Right hindlimb (tissue), 1 donor: Measurements from ENCODE around the gene COTL1.
A peak's percentile ranks its signal among the peaks of the same experiment; 100 is the strongest.

Source experiments
- DNase-seq: peaks from one replicate; pipeline ENCODE4 v3.0.0-alpha.2; 2018

COTL1 gene

DNA sequence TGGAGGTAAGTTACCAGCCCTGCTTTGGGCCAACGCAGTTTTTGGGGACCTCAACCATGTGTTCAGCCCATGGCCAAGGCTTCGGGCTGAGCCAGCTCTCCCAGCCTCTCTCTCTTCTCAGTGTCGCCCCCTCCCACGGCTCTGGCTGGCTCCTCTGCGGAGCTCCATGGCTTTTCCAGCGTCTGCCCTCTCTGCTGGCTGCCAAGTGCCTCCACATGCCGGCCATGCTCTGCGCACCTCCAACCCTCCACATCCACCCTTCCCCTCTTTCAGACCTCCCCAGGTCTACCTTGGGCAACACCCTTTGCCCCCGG lies 23.2 kb downstream of the COTL1 start:
- no peak for DNase-seq

DNA sequence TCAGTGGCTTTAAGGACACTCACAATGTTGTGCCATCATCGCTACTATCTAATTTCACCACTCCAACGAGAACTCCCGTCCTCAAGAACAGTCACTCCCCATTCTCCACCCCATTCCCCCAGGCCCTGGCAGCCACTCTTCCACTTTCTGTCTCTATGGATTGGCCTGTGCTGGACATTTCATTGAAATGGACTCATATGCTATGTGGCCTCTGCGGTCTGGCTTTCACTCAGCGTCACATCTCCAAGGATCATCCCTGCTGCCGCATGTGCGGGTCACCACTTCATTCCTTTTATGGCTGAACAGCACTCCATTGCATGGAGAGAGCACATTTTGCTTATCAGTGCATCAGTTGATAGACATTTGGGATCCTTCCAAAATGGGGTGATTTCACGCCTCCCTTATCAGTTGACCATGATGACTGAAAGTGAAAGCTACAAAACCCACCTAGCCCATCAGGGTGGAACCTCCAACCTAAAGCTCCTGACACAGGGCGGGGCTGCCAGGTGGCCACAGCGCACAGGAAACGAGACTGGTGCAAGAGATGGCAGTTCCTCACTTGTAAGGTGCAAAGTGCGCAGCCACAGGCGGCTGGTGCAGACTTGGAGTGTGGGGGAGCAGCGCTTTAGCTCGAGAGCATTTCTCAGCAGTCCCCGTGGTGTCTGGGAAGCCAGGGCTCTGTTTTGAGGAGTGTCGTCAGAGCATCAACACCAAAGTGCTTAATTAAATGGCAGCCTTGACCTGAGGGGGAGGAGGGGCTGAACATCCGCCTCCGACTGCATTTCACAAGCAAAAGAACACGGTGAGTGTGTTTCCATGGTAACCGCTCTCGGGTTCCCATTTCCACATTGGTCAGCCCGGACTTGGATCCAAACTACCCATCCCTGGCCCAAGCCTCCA lies 23.8 kb downstream of the COTL1 start:
- no peak for DNase-seq

DNA sequence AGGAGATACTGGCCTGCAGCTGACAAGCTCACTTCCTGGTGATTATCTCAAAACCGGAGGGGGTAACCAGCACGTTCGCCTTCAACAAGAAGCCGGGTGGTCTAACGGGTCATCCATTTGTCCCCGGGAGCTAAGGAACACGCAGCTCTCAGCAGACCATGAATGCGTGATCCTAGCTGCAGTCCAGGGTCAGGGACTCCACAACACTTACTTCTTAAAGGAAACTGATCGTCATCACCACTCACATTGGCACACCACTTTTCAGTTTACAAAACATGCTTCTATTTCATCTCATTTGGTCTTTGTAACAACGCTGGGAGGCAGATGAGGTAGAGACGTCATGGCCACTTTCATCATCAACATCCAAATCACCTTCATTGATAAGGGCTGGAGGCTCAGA lies 25.2 kb downstream of the COTL1 start:
- no peak for DNase-seq

DNA sequence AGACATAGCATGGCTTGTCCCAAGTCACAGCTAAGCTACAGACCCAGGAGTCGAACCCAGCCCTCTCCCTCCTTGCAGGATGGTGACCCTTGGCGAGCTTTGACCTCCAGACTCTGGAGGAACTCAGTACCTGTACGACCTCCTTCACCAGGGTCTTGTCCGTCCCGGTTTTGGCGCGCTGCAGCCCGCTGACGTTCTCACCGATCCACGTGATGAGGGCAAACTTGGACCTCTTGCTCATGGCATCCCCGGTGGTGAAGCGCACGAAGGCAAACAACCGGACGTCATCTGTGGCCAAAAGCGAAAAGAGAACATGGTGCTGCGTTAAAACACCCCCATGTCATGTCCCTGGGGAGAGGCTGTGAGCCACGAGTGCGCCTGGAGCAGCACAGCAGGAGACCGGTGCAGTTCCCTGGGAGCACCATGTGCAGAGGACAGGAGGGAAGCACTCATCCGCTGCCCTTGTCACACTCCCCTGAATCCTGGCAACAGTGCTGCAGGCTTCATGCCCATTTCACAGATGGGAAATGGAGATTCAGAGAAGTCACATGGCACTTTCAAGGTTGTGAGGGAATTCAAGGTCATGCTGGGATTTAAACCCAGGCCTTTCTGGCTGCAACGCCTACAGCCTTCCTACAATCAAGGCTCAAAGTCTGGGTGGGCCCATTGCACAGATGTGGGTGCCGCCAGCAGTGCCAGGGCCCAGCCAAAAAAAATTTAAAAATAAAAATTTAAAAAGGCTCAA lies 27.7 kb downstream of the COTL1 start:
- DNase-seq = no peak

DNA sequence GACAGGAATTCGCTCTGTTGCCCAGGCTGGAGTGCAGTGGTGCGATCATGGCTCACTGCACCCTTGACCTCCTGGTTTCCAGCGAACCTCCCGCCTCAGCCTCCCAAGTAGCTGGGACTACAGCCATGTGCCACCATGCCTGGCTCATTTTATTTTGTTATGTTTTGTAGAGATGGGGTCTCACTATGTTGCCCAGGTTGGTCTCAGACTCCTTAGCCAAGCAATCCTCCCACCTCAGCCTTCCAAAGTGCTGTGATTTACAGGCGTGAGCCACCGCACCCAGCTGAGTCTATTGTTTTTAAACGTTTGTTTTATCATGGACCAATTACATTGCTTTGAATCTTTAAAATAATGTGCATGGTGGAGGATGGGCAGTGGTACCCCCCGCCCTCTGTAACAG lies 28.9 kb downstream of the COTL1 start:
- DNase-seq = no peak

DNA sequence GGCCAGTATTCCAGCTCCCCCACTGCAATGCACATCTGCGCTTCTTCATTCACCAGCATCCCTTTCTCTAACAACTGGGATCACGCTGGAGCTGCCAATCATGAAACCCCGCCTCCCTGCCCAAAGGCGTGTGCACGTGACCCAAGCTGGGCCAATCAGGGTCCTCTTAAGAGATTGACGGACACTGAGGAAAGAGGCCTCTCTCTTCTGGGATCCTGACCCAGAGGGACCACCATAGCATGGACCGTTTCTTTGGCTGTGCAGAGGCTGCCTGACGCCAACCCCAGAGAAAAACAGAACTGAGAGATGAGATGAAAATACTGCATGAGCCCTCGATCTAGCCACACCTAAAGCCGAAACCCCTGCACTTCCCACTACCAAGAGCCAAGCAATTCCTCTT lies 32.0 kb downstream of the COTL1 start:
- DNase-seq = peak; percentile 65

DNA sequence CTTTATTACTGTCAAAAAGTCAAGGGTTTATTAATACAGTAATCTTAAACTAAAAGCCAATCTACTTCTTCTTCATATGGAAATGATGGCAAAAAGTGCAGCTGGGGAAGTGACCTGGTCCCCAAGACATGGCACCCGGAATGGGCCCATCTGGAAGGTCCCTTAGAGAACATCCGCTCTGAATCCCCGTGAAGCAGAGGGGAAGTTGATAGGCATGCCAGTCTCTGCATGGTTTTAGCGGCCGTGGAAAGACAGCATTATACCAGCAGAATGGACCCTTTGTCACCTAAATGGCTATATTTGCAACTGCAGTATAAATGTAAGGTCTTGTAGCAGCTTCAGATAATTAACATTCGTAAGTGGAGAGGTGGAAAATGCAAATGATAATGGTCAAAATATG lies 32.4 kb downstream of the COTL1 start:
- DNase-seq = no peak

DNA sequence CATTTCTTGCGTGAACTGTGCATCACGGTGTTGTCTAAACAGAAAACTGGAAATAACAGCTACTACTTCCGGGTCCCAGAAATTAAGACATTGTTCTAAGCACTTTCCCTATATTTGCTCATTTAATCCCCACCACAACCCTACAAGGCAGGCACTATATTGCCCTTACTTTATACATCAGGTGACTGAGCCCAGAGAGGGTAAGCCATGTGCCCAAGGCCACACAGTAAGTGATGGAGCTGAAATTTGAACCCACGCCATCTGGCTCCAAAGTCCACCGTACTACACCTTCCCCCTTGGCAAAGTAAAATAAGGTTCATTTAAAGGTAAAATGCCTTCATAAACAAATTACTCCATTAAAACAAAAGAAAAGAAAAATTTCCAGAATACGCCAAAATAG lies 33.2 kb downstream of the COTL1 start:
- DNase-seq = no peak

DNA sequence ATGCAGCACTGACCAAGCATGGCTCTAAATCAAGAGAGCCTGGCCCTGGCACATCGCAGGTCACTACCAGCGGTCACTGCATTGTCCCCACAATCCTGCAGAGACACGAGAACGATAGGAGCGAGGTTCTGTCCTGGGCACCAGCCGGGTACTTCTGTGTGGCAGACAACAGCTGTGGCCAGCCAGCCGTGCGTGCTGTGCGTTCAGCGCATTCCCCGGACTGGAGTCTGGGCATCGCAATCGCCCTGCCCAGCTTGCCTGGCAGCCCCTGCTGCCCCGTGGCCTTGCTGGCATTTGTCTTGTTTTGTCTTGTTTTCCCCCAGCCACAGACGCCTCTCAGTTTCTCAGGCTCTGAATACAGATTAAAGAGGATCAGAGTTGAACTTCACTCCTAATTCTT lies 33.9 kb downstream of the COTL1 start:
- DNase-seq = peak; percentile 56

DNA sequence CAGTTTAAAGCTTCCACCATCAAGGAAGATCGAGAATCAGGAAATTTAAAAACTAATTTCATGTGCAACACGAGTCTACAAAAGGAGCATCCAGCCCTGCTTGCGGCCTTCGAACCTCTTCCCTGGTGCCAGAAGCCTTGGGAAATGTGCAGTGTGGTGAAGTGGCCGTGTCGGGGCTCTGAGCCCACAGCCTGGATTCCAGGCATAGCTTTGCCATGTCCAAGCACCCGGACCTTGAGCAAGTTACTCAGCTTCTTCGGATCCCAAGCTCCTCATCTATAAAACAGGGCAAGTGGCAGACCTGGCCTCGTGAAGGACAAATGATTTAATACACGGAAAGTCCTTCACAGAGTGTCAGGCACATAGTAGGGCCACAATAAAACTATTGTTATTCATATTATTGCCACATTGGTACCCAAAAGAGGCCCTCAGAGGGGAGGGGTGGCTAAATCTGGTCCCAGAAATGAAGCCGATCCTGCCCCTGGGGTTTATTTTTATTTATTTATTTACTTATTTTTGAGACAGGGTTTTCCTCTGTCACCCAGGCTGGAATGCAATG lies 34.8 kb downstream of the COTL1 start:
- no peak for DNase-seq

DNA sequence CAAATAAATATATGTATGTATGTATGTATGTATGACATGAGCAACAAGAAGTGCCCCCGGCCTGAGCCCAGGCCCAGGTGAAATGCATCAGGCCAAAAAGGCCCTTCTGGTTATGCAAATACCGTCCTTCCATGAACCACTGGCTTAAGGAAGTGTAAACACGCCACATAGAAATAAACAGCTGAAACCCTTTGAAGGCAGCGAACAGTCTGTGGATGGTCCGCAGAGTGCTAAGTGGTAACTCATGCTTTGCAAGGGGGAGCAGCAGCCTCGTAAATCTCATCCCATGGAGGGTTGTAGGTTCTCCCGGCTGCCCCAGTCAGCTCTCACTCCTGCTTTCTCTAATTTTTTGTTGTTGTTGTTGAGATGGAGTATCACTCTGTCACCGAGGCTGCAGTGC lies 36.7 kb downstream of the COTL1 start:
- no peak for DNase-seq

DNA sequence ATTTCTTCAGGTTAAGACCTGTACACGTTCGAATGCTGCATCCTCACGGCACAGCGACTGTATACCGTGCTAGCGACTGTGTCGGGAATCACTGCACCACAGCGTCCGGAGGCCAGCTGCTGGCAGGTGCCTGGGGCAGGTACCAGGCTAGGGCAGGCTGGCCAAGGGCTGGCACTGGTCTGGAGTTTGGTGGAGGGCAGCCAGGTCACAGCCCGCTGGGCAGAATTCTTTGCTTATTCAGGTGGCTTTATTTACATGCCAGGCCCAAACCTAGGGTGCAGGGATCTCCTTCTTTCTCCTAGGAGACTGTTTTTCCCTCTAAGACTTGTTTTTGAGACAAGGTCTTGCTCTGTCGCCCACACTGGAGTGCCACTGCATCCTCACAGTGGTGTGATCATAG lies 37.9 kb downstream of the COTL1 start:
- DNase-seq = no peak

DNA sequence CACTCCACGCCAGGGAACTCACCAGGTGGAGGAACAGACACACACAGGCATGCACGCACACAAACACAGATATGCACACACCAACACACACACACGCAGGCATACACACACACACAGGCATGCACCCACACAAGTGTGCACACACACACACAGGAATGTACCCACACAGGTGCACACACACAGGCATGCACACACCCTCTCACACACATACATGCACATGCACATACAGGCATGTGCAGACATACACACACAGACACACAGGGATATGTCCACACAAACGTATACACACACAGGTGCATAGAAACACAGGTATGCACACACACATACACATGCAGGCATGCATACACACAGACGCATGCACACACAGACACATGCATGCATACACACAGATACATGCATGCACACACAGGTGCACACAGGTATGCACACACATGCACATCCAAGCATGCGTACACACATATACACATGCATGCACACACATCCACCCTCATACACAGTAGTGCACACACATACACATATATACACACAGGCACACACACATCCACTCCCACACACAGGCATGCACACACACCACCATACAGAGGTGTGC lies 39.2 kb downstream of the COTL1 start:
- DNase-seq = no peak

DNA sequence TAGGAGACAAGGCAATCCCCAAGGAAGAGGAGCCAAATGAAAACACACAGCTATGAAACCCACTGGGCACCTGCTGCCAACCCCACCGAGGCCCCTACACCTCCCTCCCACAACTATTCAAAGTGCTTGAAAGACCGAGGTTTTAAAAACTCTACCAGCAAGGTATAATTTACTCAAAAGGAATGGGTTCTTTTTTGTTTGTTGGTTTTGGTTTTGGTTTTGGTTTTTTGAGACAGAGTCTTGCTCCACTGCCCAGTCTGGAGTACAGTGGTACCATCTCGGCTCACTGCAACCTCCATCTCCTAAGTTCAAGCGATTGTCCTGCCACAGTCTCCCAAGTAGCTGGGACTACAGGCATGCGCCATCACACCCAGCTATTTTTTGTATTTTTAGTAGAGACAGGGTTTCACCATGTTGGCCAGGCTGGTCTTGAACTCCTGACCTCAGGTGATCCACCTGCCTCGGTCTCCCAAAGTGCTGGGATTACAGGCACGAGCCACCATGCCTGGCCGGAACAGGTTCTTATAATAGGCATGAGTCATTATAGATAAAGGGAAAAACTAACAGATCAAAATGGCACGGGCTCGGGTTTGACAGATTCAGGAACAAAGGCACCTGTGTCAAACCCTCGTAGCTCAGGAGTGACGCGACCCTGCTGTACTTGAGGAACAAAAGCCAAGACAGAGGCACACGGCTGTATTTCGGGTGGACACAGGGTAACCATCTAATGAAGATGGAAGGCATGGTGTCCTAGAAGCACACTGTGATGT lies 40.7 kb downstream of the COTL1 start:
- DNase-seq = no peak

DNA sequence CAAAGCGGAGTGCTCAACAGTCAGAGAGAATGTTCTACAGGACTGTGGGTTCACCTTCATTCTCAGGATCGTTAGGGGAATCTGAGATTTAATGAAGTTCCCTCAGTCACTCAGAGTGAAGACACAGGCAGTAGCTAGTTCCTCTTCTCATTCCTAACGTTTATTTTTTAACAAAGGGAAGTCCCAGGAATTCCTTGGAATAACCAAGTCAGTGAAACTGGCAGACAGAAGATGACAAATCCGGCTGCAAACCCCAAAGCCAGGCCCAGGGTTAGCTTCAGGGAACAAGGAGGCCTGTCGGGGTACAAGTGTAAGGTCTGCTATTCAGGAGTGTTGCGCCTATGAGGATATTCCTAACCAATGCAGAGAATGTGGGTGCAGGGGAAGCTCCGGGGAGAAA lies 42.0 kb downstream of the COTL1 start:
- DNase-seq = no peak

DNA sequence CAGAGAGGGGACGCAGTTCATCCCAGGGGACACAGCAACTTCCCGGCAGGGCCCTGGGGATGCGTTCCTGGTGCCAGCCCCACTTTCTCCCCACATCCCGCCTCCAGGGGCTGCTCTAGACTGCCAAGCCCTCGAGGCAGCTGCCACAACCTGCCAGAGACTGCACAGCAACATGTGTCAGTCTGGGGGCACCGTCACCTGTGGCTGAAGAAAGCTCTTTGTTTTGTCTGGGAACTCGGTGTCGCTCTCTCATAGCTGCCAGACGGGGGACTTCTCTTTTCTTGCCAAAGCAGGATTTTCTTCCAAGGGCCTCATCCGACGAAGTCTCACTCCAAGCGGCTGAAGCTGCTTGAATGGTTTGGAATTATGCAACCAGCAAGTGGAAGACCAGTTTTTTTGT lies 43.7 kb downstream of the COTL1 start:
- DNase-seq = no peak

DNA sequence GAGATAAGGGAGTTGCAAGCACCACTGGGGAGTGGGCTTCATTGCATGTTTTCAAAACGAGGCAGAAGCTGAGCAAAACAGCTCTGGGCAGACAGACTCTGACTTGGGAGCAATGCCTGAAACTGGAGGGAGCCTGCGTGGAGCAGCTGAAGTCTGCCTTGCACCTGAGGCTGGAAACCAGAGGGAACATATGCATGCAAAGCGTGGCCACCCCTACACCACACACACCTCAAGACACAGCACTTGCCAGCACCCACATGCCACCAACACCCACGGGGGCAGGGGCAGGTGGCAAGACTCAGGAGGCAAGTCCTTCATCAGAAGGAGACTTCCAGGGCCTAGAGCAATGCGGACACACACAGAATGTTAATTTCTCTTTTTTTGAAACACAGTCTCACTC lies 45.8 kb downstream of the COTL1 start:
- DNase-seq = no peak

DNA sequence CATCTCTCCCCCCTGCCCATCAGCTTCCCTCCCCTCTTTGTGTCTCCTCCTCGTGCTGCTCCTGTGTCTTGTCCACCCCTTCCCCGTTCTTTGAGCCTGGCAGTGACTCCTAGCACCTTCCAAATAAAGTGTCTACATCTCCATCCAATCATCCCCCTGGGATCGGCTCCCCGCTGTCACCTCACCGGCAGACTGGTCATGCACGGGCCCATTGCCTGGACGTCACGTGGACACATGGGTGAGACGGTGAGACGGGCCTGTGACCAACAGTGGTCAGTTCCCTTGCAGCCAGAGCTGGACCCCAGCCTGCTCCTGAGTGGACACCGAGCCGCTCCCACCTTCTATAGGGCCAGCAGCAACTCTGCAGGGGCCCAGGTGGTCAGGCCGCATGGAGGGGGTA lies 46.4 kb downstream of the COTL1 start:
- no peak for DNase-seq

DNA sequence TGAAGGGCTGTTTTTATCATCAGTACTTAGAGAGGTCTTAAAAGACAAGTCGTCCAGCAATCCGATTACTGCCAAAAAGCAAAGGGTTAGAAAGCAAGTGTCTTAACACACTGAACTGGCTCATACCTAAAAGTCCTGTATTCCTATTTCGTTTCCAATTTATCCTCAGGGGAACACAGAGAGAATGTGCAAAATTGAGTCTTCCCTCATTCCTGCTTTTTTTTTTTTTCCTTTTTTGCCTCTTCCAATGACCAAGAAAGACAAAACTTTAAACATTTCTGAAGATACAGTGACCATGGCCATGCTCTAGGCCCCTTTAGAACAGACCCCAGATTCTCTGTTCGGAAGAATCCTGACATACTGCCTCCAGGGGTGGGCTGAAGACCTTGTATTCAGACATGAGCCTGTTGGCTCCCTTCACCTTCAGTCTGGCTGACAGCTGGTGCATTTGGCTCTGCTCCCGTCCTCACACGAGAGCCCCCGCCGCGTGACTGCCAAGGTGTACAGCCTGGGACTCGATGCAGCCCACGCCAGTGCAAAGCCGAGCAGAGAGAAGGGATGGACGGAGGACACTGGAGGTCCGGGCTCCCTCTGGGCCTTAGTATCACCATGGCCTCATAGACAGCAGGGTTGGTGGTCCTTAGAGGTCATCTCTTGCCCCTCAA lies 47.0 kb downstream of the COTL1 start:
- peak; percentile 66 for DNase-seq

DNA sequence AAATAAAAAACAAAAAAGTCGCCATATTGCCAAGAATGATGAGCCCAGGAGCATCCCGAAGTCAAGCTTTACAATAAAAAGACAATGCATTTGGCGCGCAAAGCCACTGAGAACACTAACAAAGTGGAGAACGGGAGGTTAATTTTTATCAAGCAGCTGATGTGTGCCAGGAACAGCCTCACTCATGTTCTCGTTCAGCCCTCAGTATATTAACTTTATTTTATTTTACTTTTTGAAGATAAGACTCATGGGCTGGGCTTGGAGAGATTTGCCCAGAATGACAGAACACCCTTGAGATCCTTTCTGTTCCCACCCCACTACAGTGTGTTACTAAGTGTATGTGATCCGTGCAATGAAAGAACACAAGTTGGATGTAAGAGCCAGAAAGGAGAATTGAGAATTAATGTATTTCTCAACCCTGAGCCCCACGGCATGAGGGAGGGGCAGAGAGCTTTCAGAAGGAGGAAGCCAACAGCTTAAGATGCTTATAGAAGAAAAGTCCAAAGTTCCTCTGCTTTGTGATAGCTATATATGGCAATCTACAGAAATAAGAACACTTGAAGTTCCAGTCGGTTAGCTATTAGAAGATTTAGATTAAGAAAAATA lies 48.4 kb downstream of the COTL1 start:
- DNase-seq = no peak

DNA sequence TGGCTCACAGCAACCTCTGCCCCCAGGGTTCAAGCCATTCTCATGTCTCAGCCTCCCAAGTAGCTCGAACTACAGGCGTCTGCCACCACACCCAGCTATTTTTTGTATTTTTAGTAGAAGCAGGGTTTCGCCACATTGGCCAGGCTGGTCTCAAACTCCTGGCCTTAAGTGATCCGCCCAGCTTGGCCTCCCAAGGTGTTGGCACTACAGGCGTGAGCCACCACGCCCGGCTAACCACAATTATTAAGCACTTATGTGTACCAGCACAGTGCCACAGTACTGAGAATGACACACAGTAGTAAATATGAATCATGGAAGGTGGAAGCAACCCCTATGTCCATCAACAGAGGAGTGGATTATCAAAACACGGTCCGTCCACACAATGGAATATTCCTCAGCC lies 49.8 kb downstream of the COTL1 start:
- no peak for DNase-seq
